B cell (primary cell): ENCODE measurements around the gene HS3ST2. TPM values are rescaled to one million over a fixed set of nuclear protein-coding genes. Genes with fewer than 3 reads are reported as not detected.

Experiments
- ATAC-seq: fragments of 200-7000 bp; cut with Tn5 transposase; one replicate; pipeline ENCODE4 v1.10.0; 2021; ENCODE audit warnings: low read depth, mild to moderate bottlenecking, moderate number of reproducible peaks, moderate library complexity
- CTCF ChIA-PET: fragments of 350-600 bp; sonication (Branson Sonifier 250); formaldehyde crosslinking; loops from one replicate; lab custom pipeline; 2021; ENCODE audit warnings: antibody characterized with exemption, inconsistent platforms; lab: Charles Lee
- POLR2A ChIA-PET: fragments of 350-600 bp; sonication (Branson Sonifier 250); formaldehyde crosslinking; loops from one replicate; lab custom pipeline; 2021; ENCODE audit warnings: antibody characterized with exemption; lab: Charles Lee
- DNase-seq: peaks from one replicate; pipeline ENCODE4 v3.0.0; 2013
- H2AFZ ChIP-seq: 2 replicates; pipeline ENCODE4 v1.6.1; 2012; ENCODE audit warnings: mild to moderate bottlenecking, low read depth, low read length; ENCODE audit not compliant: insufficient read depth, poor library complexity, severe bottlenecking
- H3K27ac ChIP-seq, 2 donors: 1 replicate in 1 of 2; 2 replicates in 1 of 2; pipeline ENCODE4 v1.5.1; 2012 to 2013; ENCODE audit warnings: low read length in 2 of 2, mild to moderate bottlenecking in 2 of 2, moderate library complexity in 1 of 2
- H3K27me3 ChIP-seq, 4 experiments: fragments of 200-600 bp in 1 of 4; sonication (generic) in 1 of 4; replicated peaks in 1 of 4; 1 replicate in 2 of 4; 2 replicates in 2 of 4; pipeline versions ENCODE4 v1.6.1 to v1.7.0; 2013 to 2016; ENCODE audit warnings: low read length in 3 of 4, mild to moderate bottlenecking in 2 of 4, mixed read lengths in 1 of 4, moderate library complexity in 1 of 4; ENCODE audit not compliant: insufficient read depth in 4 of 4, control insufficient read depth in 3 of 4; ENCODE audit errors: control extremely low read depth in 1 of 4
- H3K36me3 ChIP-seq, 2 experiments: replicated peaks in 1 of 2; 1 replicate in 1 of 2; 2 replicates in 1 of 2; pipeline versions ENCODE4 v1.6.1 to v1.7.1; 2013; ENCODE audit warnings: low read length in 1 of 2; ENCODE audit not compliant: insufficient read depth in 2 of 2, control insufficient read depth in 1 of 2; ENCODE audit errors: control extremely low read depth in 1 of 2, extremely low read depth in 1 of 2
- H3K4me1 ChIP-seq, 2 donors: fragments of 200-600 bp in 1 of 2; sonication (generic) in 1 of 2; 1 replicate in 1 of 2; 2 replicates in 1 of 2; pipeline versions ENCODE4 v1.5.1 to v1.6.1; 2013 to 2017; ENCODE audit warnings: low read length in 2 of 2; ENCODE audit not compliant: control insufficient read depth in 2 of 2, insufficient read depth in 2 of 2
- H3K4me2 ChIP-seq: replicated peaks from 2 replicates; pipeline ENCODE3; 2012; ENCODE audit warnings: mild to moderate bottlenecking, low read depth, low read length; ENCODE audit not compliant: poor library complexity, severe bottlenecking
- H3K4me3 ChIP-seq, 5 experiments: fragments of 200-600 bp in 1 of 5; sonication (generic) in 1 of 5; 1 replicate in 3 of 5; 2 replicates in 2 of 5; pipeline versions ENCODE4 v1.5.1 to v1.7.0; 2011 to 2016; ENCODE audit warnings: low read length in 4 of 5, mild to moderate bottlenecking in 4 of 5, low read depth in 2 of 5, control low read depth in 1 of 5, moderate library complexity in 1 of 5; ENCODE audit not compliant: insufficient read depth in 1 of 5; ENCODE audit errors: control extremely low read depth in 1 of 5, extremely low read depth in 1 of 5
- H3K79me2 ChIP-seq: fragments of 200-600 bp; sonication (generic); one replicate; pipeline ENCODE4 v1.6.0; 2016; ENCODE audit warnings: low read length; ENCODE audit not compliant: control insufficient read depth, insufficient read depth
- H3K9ac ChIP-seq: fragments of 200-600 bp; sonication (generic); 2 replicates; pipeline ENCODE4 v1.6.1; 2017; ENCODE audit warnings: mild to moderate bottlenecking, low read length, moderate library complexity
- H3K9me3 ChIP-seq, 3 donors: one replicate each; pipeline versions ENCODE4 v1.6.1 to v1.7.1; 2013; ENCODE audit warnings: low read length in 2 of 3; ENCODE audit not compliant: control insufficient read depth in 2 of 3, insufficient read depth in 1 of 3; ENCODE audit errors: control extremely low read depth in 1 of 3
- H4K20me1 ChIP-seq: 2 replicates; pipeline ENCODE4 v1.6.0; 2012; ENCODE audit warnings: mild to moderate bottlenecking, low read length; ENCODE audit not compliant: insufficient read depth, control insufficient read depth, poor library complexity, severe bottlenecking
- H3K27ac Mint-ChIP-seq: one replicate; pipeline ENCODE4 v1.8.0; 2021; ENCODE audit warnings: mixed read lengths
- H3K27me3 Mint-ChIP-seq: one replicate; pipeline ENCODE4 v1.8.0; 2021; ENCODE audit warnings: mixed read lengths
- H3K4me1 Mint-ChIP-seq: one replicate; pipeline ENCODE4 v1.8.0; 2021; ENCODE audit warnings: mixed read lengths
- H3K4me3 Mint-ChIP-seq: one replicate; pipeline ENCODE4 v1.8.0; 2021; ENCODE audit warnings: mixed read lengths
- H3K9me3 Mint-ChIP-seq: one replicate; pipeline ENCODE4 v1.8.0; 2022; ENCODE audit warnings: mixed read lengths; ENCODE audit not compliant: insufficient read depth
- EZH2 ChIP-seq: IDR thresholded peaks from 2 replicates; pipeline ENCODE4 v1.6.1; 2012; ENCODE audit warnings: borderline replicate concordance, low read depth, mild to moderate bottlenecking, moderate library complexity, low read length; ENCODE audit not compliant: insufficient read depth, poor library complexity, severe bottlenecking
- WGBS: methylation state at CpG from one replicate; pipeline ENCODE4 v1.1.5; 2013; ENCODE audit warnings: missing lambda C conversion rate; ENCODE audit not compliant: insufficient coverage; 5-methylcytosine and 5-hydroxymethylcytosine counted together
- intact Hi-C: fragments of 100-400 bp; cut with micrococcal nuclease; formaldehyde crosslinking; loops from one replicate; pipeline ENCODE4 v1.10.0; 2022
- polyA plus RNA-seq: library from polyadenylated mRNA; depleted of rRNA; stranded (reverse); fragments of >200 nt; gene quantifications from 2 replicates; pipeline ENCODE4 v1.2.3, GENCODE V29; 2012
- total RNA-seq, 2 donors: library from RNA; stranded (reverse); fragments of 120-200 nt in 1 of 2; gene quantifications; 1 replicate in 1 of 2; 2 replicates in 1 of 2; pipeline versions ENCODE4 v1.2.3 to v1.2.4, GENCODE V29; 2013 to 2022
- TF ChIP-seq, protein P1 (sequence below): fragments of 200-600 bp; IDR thresholded peaks from one replicate; pipeline ENCODE4 v1.8.0; 2022; ENCODE audit warnings: antibody characterized with exemption, mild to moderate bottlenecking

HS3ST2 gene
- total and polyA plus RNA-seq, 2 donors (not counting 1 experiment from before 2014, with no cell fraction given) = not detected

GRCh38 chr16:22789281-22789945 is 24.5 kb upstream of the HS3ST2 start:
- Histone ChIP-seq H3K4me3 (no peak overlapping the region), H3K27me3 (peaks cover 0 to 7% (median 0%) of the 10 kb centered on the region in 4 experiments), H3K9me3 (peaks cover 0 to 10% (median 6%) of the 10 kb centered on the region in 3 donors), H2AFZ (no peak overlapping the region), H3K27ac (no peak overlapping the region), H3K9ac (no peak overlapping the region), H4K20me1 (no peaks in the 10 kb centered on the region), H3K4me2 (no peak overlapping the region), H3K36me3 (no peaks in the 10 kb centered on the region), H3K4me1 (no peaks in the 10 kb centered on the region), H3K79me2 (no peaks in the 10 kb centered on the region)
- ChIA-PET CTCF (no interaction called here), POLR2A (no interaction called here)
- WGBS = 100% methylated on average over 2 of the region's 9 CpGs
- Mint-ChIP-seq H3K9me3 (peaks cover 4% of the 10 kb centered on the region), H3K27ac (no peak overlapping the region), H3K4me1 (no peaks in the 10 kb centered on the region), H3K27me3 (peaks cover 27% of the 10 kb centered on the region), H3K4me3 (no peak overlapping the region)
- no peak for DNase-seq
- intact Hi-C loops = no loop called here
- no peak for ATAC-seq
- no peak for TF ChIP-seq EZH2
- TF ChIP-seq, protein P1, sequence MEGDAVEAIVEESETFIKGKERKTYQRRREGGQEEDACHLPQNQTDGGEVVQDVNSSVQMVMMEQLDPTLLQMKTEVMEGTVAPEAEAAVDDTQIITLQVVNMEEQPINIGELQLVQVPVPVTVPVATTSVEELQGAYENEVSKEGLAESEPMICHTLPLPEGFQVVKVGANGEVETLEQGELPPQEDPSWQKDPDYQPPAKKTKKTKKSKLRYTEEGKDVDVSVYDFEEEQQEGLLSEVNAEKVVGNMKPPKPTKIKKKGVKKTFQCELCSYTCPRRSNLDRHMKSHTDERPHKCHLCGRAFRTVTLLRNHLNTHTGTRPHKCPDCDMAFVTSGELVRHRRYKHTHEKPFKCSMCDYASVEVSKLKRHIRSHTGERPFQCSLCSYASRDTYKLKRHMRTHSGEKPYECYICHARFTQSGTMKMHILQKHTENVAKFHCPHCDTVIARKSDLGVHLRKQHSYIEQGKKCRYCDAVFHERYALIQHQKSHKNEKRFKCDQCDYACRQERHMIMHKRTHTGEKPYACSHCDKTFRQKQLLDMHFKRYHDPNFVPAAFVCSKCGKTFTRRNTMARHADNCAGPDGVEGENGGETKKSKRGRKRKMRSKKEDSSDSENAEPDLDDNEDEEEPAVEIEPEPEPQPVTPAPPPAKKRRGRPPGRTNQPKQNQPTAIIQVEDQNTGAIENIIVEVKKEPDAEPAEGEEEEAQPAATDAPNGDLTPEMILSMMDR = no peak

DNA sequence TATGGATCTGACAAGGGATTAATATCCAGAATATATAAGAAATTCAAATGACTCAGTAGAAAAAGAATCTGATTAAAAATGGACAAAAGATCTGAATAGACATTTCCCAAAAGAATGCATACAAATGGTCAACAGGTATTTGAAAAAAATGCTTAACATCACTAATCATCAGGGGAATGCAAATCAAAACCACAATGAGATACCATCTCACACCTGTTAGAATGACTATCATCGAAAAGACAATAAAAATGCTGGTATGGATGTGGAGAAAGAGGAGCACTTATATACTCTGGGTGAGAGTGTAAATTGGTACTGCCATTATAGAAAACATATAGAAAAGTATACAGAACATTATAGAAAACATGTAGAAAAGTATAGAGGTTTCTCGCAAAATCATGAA is 16.4 kb upstream of the HS3ST2 start:
- Mint-ChIP-seq H3K4me1 (peaks cover 1% of the 10 kb centered on the region), H3K4me3 (no peak overlapping the region), H3K9me3 (peaks cover 8% of the 10 kb centered on the region), H3K27me3 (peaks cover 18% of the 10 kb centered on the region), H3K27ac (no peak overlapping the region)
- Histone ChIP-seq H3K4me3 (no peak overlapping the region), H3K9ac (no peak overlapping the region), H3K27ac (no peak overlapping the region), H2AFZ (no peak overlapping the region), H3K4me1 (no peaks in the 10 kb centered on the region), H4K20me1 (no peaks in the 10 kb centered on the region), H3K27me3 (peaks cover 0 to 11% (median 3%) of the 10 kb centered on the region in 4 experiments), H3K36me3 (no peaks in the 10 kb centered on the region), H3K9me3 (peaks cover 0 to 13% (median 11%) of the 10 kb centered on the region in 3 donors), H3K4me2 (no peak overlapping the region), H3K79me2 (no peaks in the 10 kb centered on the region)
- no peak for ATAC-seq
- TF ChIP-seq, protein P1 = no peak
- no peak for TF ChIP-seq EZH2
- CTCF ChIA-PET = no interaction called here
- POLR2A ChIA-PET = no interaction called here
- no peak for DNase-seq
- no CpG with 5 or more reads among the region's 2 CpGs for WGBS
- intact Hi-C loops = no loop called here
